Stimulated activated CD8-positive, alpha-beta memory T cell treated with anti-CD3 and anti-CD28 coated beads, Interleukin-7, amount 100 ng/mL, for 48 hours (primary cell): ENCODE measurements around the gene DHRS3.

Source experiments
- DNase-seq, 2 donors: peaks; one replicate each; pipeline ENCODE4 v3.0.0-alpha.2; 2020; ENCODE audit warnings: low read depth in 1 of 2; ENCODE audit errors: extremely low read depth in 1 of 2

The DHRS3 gene

GRCh38 chr1:12600335-12600734 is 17.7 kb downstream of the DHRS3 start:
- DNase-seq: no peak

- DNase-seq: no peak
Observed at GRCh38 chr1:12599657-12600056, 18.4 kb downstream of the DHRS3 start.

GRCh38 chr1:12598974-12599373 is 19.0 kb downstream of the DHRS3 start:
- DNase-seq: no peak

- no peak for DNase-seq
Observed at GRCh38 chr1:12597792-12598191, 20.2 kb downstream of the DHRS3 start.

GRCh38 chr1:12596007-12596821 is 21.8 kb downstream of the DHRS3 start:
- DNase-seq: no peak

- DNase-seq: no peak
Observed at GRCh38 chr1:12595757-12596006, 22.3 kb downstream of the DHRS3 start.

- no peak for DNase-seq
Observed at GRCh38 chr1:12594966-12595756, 22.8 kb downstream of the DHRS3 start.

GRCh38 chr1:12594490-12594889 is 23.5 kb downstream of the DHRS3 start:
- DNase-seq: no peak

- no peak for DNase-seq
Observed at GRCh38 chr1:12593621-12594066, 24.4 kb downstream of the DHRS3 start.

GRCh38 chr1:12592496-12592895 is 25.5 kb downstream of the DHRS3 start:
- no peak for DNase-seq

GRCh38 chr1:12591267-12591938 is 26.6 kb downstream of the DHRS3 start:
- no peak for DNase-seq

GRCh38 chr1:12588695-12589094 is 29.3 kb downstream of the DHRS3 start:
- no peak for DNase-seq

- no peak for DNase-seq
Observed at GRCh38 chr1:12587981-12588640, 29.9 kb downstream of the DHRS3 start.

- no peak for DNase-seq
Observed at GRCh38 chr1:12585951-12586942, 31.8 kb downstream of the DHRS3 start.

- DNase-seq: no peak
Observed at GRCh38 chr1:12585536-12585935, 32.5 kb downstream of the DHRS3 start.

GRCh38 chr1:12584900-12585525 is 33.0 kb downstream of the DHRS3 start:
- no peak for DNase-seq

- DNase-seq: no peak
Observed at GRCh38 chr1:12583484-12583883, 34.5 kb downstream of the DHRS3 start.

- DNase-seq: no peak
Observed at GRCh38 chr1:12582649-12583048, 35.4 kb downstream of the DHRS3 start.

- DNase-seq: no peak
Observed at GRCh38 chr1:12581179-12581578, 36.8 kb downstream of the DHRS3 start.
